GM23338 (cell line): ENCODE measurements around the gene PICALM. TPM values are rescaled to one million over a fixed set of nuclear protein-coding genes. Genes with fewer than 3 reads are reported as not detected.
A peak's percentile ranks its signal among the peaks of the same experiment; 100 is the strongest.

ENCODE experiments used
- ATAC-seq: fragments of 200-7000 bp; cut with Tn5 transposase; 3 replicates; pipeline ENCODE4 v1.9.1; 2020
- DNase-seq: peaks from one replicate; pipeline ENCODE4 v3.0.0-alpha.2; 2015; ENCODE audit warnings: low spot score
- H2AFZ ChIP-seq: fragments of 200-600 bp; sonication (generic); 2 replicates; pipeline ENCODE4 v1.8.0; 2016; ENCODE audit warnings: antibody characterized with exemption, mild to moderate bottlenecking, moderate library complexity
- H3F3A ChIP-seq: fragments of 200-600 bp; sonication (generic); replicated peaks from 2 replicates; pipeline ENCODE4 v1.8.0; 2017; ENCODE audit warnings: antibody characterized with exemption, mixed run types, low read depth
- H3K27ac ChIP-seq: fragments of 200-600 bp; sonication (generic); 2 replicates; pipeline ENCODE4 v1.6.1; 2016; ENCODE audit warnings: low read depth
- H3K27me3 ChIP-seq: fragments of 200-600 bp; sonication (generic); 2 replicates; pipeline ENCODE4 v1.8.0; 2016; ENCODE audit warnings: mild to moderate bottlenecking, mixed run types, moderate library complexity; ENCODE audit not compliant: insufficient read depth
- H3K36me3 ChIP-seq: fragments of 200-600 bp; sonication (generic); 2 replicates; pipeline ENCODE4 v1.8.0; 2016; ENCODE audit warnings: mild to moderate bottlenecking; ENCODE audit not compliant: insufficient read depth
- H3K4me1 ChIP-seq: fragments of 200-600 bp; sonication (generic); 2 replicates; pipeline ENCODE4 v1.8.0; 2016; ENCODE audit warnings: mild to moderate bottlenecking, moderate library complexity; ENCODE audit not compliant: insufficient read depth
- H3K4me2 ChIP-seq: fragments of 200-600 bp; sonication (generic); 2 replicates; pipeline ENCODE4 v1.7.1; 2017; ENCODE audit warnings: mixed run types
- H3K4me3 ChIP-seq: fragments of 200-600 bp; sonication (generic); 2 replicates; pipeline ENCODE4 v1.6.1; 2016; ENCODE audit warnings: mixed run types
- H3K79me2 ChIP-seq: fragments of 200-600 bp; sonication (generic); replicated peaks from 2 replicates; pipeline ENCODE4 v1.8.0; 2017; ENCODE audit warnings: mild to moderate bottlenecking; ENCODE audit not compliant: insufficient read depth
- H3K9me2 ChIP-seq: fragments of 200-600 bp; sonication (generic); 2 replicates; pipeline ENCODE4 v1.8.0; 2017; ENCODE audit not compliant: insufficient read depth
- H4K20me1 ChIP-seq: fragments of 200-600 bp; sonication (generic); replicated peaks from 2 replicates; pipeline ENCODE4 v1.8.0; 2017; ENCODE audit warnings: mild to moderate bottlenecking; ENCODE audit not compliant: insufficient read depth
- H3K27ac Mint-ChIP-seq: 2 replicates; pipeline ENCODE4 v1.8.0; 2020; ENCODE audit warnings: inconsistent platforms, mild to moderate bottlenecking, moderate library complexity, mixed read lengths
- H3K27me3 Mint-ChIP-seq: 3 replicates; pipeline ENCODE4 v1.8.0; 2022; ENCODE audit warnings: low read depth, mild to moderate bottlenecking, moderate library complexity, mixed read lengths, inconsistent platforms; ENCODE audit not compliant: insufficient read depth, poor library complexity
- H3K36me3 Mint-ChIP-seq: 3 replicates; pipeline ENCODE4 v1.8.0; 2021; ENCODE audit warnings: low read depth, mild to moderate bottlenecking, inconsistent platforms, moderate library complexity, mixed read lengths
- H3K4me1 Mint-ChIP-seq: 3 replicates; pipeline ENCODE4 v1.8.0; 2020; ENCODE audit warnings: mild to moderate bottlenecking, inconsistent platforms, mixed read lengths
- H3K4me3 Mint-ChIP-seq: 3 replicates; pipeline ENCODE4 v1.8.0; 2021; ENCODE audit warnings: moderate library complexity, mild to moderate bottlenecking, inconsistent platforms, mixed read lengths
- H3K9me3 Mint-ChIP-seq: 3 replicates; pipeline ENCODE4 v1.8.0; 2020; ENCODE audit warnings: moderate library complexity, mild to moderate bottlenecking, inconsistent platforms, mixed read lengths
- CREB1 ChIP-seq: fragments of 250-450 bp; sonication (Bioruptor Pico); IDR thresholded peaks from 2 replicates; pipeline ENCODE4 v1.5.0; 2020; ENCODE audit warnings: low read depth, mild to moderate bottlenecking, moderate library complexity
- EZH2 ChIP-seq: fragments of 200-600 bp; sonication (generic); IDR thresholded peaks from one replicate; pipeline ENCODE4 v1.8.0; 2017; ENCODE audit warnings: antibody characterized with exemption, mild to moderate bottlenecking, low read depth; ENCODE audit not compliant: unreplicated experiment
- EZH2phosphoT487 ChIP-seq: fragments of 200-600 bp; sonication (generic); IDR thresholded peaks from one replicate; pipeline ENCODE4 v1.8.1; 2018; ENCODE audit warnings: antibody characterized with exemption; ENCODE audit not compliant: unreplicated experiment
- ZNF331 ChIP-seq: fragments of 250-450 bp; sonication (Bioruptor Pico); IDR thresholded peaks from 2 replicates; pipeline ENCODE4 v1.5.0; 2020; ENCODE audit warnings: low read depth, mild to moderate bottlenecking, moderate library complexity
- polyA plus RNA-seq: library from polyadenylated mRNA; unstranded; fragments of >200 nt; fragmentation: Nextera tagmentation; extraction: Ambion mirVana; gene quantifications from 2 replicates; pipeline ENCODE4 v1.2.1, GENCODE V29; 2016
- total RNA-seq: library from RNA; depleted of rRNA; stranded (reverse); fragments of >200 nt; shearing (Covaris generic); gene quantifications from 2 replicates; pipeline ENCODE4 v1.2.3, GENCODE V29; 2014
- TF ChIP-seq, protein P1 (sequence below): fragments of 250-450 bp; sonication (Bioruptor Pico); IDR thresholded peaks from 2 replicates; pipeline ENCODE4 v1.5.0; 2020; ENCODE audit warnings: mild to moderate bottlenecking, moderate library complexity
- TF ChIP-seq, protein P2 (sequence below): IDR thresholded peaks from one replicate; pipeline ENCODE4 v1.6.1; 2018; ENCODE audit warnings: antibody characterized with exemption; ENCODE audit not compliant: unreplicated experiment

PICALM gene
- total and polyA plus RNA-seq, 2 experiments from 2014 or later = 27.9 to 134 TPM

DNA sequence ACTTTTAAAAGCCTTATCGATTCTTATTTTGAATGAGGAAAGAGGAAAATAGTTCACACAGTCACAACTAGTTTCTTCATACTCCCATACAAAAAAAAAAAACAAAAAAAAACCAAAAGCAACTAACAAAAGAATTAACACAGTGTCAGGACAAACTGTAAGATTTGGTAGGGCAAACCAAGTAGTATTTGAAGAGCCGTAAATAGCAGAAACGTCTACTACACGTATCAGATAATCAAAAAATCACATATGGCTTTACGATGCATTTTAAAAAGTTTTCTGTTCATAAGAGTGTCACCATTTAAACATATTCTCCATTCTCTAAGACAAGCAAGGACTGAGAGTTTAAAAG lies 2.3 kb downstream of the PICALM start:
- TF ChIP-seq EZH2 (no peak), CREB1 (CRISPR knock-in tag) (no peak), ZNF331 (CRISPR knock-in tag) (no peak), EZH2phosphoT487 (no peak)
- TF ChIP-seq, protein P1, sequence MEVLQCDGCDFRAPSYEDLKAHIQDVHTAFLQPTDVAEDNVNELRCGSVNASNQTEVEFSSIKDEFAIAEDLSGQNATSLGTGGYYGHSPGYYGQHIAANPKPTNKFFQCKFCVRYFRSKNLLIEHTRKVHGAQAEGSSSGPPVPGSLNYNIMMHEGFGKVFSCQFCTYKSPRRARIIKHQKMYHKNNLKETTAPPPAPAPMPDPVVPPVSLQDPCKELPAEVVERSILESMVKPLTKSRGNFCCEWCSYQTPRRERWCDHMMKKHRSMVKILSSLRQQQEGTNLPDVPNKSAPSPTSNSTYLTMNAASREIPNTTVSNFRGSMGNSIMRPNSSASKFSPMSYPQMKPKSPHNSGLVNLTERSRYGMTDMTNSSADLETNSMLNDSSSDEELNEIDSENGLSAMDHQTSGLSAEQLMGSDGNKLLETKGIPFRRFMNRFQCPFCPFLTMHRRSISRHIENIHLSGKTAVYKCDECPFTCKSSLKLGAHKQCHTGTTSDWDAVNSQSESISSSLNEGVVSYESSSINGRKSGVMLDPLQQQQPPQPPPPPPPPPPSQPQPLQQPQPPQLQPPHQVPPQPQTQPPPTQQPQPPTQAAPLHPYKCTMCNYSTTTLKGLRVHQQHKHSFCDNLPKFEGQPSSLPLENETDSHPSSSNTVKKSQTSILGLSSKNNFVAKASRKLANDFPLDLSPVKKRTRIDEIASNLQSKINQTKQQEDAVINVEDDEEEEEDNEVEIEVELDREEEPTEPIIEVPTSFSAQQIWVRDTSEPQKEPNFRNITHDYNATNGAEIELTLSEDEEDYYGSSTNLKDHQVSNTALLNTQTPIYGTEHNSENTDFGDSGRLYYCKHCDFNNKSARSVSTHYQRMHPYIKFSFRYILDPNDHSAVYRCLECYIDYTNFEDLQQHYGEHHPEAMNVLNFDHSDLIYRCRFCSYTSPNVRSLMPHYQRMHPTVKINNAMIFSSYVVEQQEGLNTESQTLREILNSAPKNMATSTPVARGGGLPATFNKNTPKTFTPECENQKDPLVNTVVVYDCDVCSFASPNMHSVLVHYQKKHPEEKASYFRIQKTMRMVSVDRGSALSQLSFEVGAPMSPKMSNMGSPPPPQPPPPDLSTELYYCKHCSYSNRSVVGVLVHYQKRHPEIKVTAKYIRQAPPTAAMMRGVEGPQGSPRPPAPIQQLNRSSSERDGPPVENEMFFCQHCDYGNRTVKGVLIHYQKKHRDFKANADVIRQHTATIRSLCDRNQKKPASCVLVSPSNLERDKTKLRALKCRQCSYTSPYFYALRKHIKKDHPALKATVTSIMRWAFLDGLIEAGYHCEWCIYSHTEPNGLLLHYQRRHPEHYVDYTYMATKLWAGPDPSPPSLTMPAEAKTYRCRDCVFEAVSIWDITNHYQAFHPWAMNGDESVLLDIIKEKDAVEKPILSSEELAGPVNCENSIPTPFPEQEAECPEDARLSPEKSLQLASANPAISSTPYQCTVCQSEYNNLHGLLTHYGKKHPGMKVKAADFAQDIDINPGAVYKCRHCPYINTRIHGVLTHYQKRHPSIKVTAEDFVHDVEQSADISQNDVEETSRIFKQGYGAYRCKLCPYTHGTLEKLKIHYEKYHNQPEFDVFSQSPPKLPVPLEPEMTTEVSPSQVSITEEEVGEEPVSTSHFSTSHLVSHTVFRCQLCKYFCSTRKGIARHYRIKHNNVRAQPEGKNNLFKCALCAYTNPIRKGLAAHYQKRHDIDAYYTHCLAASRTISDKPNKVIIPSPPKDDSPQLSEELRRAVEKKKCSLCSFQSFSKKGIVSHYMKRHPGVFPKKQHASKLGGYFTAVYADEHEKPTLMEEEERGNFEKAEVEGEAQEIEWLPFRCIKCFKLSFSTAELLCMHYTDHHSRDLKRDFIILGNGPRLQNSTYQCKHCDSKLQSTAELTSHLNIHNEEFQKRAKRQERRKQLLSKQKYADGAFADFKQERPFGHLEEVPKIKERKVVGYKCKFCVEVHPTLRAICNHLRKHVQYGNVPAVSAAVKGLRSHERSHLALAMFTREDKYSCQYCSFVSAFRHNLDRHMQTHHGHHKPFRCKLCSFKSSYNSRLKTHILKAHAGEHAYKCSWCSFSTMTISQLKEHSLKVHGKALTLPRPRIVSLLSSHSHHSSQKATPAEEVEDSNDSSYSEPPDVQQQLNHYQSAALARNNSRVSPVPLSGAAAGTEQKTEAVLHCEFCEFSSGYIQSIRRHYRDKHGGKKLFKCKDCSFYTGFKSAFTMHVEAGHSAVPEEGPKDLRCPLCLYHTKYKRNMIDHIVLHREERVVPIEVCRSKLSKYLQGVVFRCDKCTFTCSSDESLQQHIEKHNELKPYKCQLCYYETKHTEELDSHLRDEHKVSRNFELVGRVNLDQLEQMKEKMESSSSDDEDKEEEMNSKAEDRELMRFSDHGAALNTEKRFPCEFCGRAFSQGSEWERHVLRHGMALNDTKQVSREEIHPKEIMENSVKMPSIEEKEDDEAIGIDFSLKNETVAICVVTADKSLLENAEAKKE (CRISPR knock-in tag) = no peak
- TF ChIP-seq, protein P2, sequence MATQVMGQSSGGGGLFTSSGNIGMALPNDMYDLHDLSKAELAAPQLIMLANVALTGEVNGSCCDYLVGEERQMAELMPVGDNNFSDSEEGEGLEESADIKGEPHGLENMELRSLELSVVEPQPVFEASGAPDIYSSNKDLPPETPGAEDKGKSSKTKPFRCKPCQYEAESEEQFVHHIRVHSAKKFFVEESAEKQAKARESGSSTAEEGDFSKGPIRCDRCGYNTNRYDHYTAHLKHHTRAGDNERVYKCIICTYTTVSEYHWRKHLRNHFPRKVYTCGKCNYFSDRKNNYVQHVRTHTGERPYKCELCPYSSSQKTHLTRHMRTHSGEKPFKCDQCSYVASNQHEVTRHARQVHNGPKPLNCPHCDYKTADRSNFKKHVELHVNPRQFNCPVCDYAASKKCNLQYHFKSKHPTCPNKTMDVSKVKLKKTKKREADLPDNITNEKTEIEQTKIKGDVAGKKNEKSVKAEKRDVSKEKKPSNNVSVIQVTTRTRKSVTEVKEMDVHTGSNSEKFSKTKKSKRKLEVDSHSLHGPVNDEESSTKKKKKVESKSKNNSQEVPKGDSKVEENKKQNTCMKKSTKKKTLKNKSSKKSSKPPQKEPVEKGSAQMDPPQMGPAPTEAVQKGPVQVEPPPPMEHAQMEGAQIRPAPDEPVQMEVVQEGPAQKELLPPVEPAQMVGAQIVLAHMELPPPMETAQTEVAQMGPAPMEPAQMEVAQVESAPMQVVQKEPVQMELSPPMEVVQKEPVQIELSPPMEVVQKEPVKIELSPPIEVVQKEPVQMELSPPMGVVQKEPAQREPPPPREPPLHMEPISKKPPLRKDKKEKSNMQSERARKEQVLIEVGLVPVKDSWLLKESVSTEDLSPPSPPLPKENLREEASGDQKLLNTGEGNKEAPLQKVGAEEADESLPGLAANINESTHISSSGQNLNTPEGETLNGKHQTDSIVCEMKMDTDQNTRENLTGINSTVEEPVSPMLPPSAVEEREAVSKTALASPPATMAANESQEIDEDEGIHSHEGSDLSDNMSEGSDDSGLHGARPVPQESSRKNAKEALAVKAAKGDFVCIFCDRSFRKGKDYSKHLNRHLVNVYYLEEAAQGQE = no peak
- H3K27ac ChIP-seq = no peak overlapping the region
- Mint-ChIP-seq H3K9me3 (no peaks in the 10 kb centered on the region), H3K36me3 (peaks cover 4% of the 10 kb centered on the region), H3K4me3 (peak overlapping the region; percentile 99), H3K27me3 (peaks cover 6% of the 10 kb centered on the region), H3K4me1 (peaks cover 44% of the 10 kb centered on the region), H3K27ac (peak overlapping the region; percentile 80; the same call in 1 of the 2 replicates)
- peak overlapping the region; percentile 78 for H3K4me2 ChIP-seq
- H3K4me3 ChIP-seq = peak overlapping the region; percentile 87
- no peaks in the 10 kb centered on the region for H3K36me3 ChIP-seq
- DNase-seq = no peak
- no peaks in the 10 kb centered on the region for H3K27me3 ChIP-seq
- H3F3A ChIP-seq = no peaks in the 10 kb centered on the region
- H4K20me1 ChIP-seq = peaks cover 52% of the 10 kb centered on the region
- H3K79me2 ChIP-seq = peaks cover 69% of the 10 kb centered on the region
- no peaks in the 10 kb centered on the region for H3K9me2 ChIP-seq
- ATAC-seq = no peak
- peaks cover 49% of the 10 kb centered on the region for H3K4me1 ChIP-seq
- no peak overlapping the region for H2AFZ ChIP-seq
